ENCODE measurements around the gene FRMD4B.

GRCh38 chr3:69319652-69320051, 66.2 kb downstream of the FRMD4B start:
- no peak for TF ChIP-seq POLR2AphosphoS5 (IDR thresholded peaks at IDR 0.05; ENCODE audit: insufficient read depth in 1 of 2, low read depth in 1 of 2)
- TF ChIP-seq CTCF (IDR thresholded peaks at IDR 0.05): no peak
- TF ChIP-seq POLR2A (IDR thresholded peaks at IDR 0.05): no peak

Data from vagina (tissue), 2 donors.